Endothelial cell of umbilical vein (primary cell): ENCODE results near the gene SEMA4D. TPM values are rescaled to one million over a fixed set of nuclear protein-coding genes. Genes with fewer than 3 reads are reported as not detected.

ENCODE experiments used
- BruUV-seq: library from RNA; stranded (reverse); fragments of 400-500 nt; replicated peaks from 2 replicates; lab custom pipeline; 2021; lab: Mats Ljungman, UMichigan
- CTCF ChIA-PET: fragments of 300-600, 350-600 bp; sonication (Branson Sonifier 250); formaldehyde crosslinking; loops from one replicate; lab custom pipeline; 2021; ENCODE audit warnings: antibody characterized with exemption, inconsistent platforms; lab: Charles Lee
- POLR2A ChIA-PET: fragments of 300-600, 350-600 bp; sonication (Branson Sonifier 250); formaldehyde crosslinking; loops from one replicate; lab custom pipeline; 2021; ENCODE audit warnings: antibody characterized with exemption, inconsistent platforms; lab: Charles Lee
- DNase-seq: peaks from one replicate; pipeline ENCODE4 v3.0.0-alpha.2; 2011; ENCODE audit warnings: low read depth, low spot score
- FAIRE-seq: peaks from 2 replicates; lab custom pipeline; 2011; peaks lifted over from hg19 to GRCh38; lab: Jason Lieb, UNC
- H2AFZ ChIP-seq: 2 replicates; pipeline ENCODE4 v1.6.0; 2012; ENCODE audit warnings: low read depth, low read length, control low read depth, inconsistent platforms
- H3K27ac ChIP-seq: 2 replicates; pipeline ENCODE4 v1.5.1; 2011; ENCODE audit warnings: low read depth, mild to moderate bottlenecking, control low read depth, low read length, moderate library complexity; ENCODE audit not compliant: insufficient read depth
- H3K27me3 ChIP-seq, 2 experiments: 2 replicates each; pipeline versions ENCODE4 v1.6.0 to v1.6.1; 2011; ENCODE audit warnings: low read length in 2 of 2, mixed read lengths in 1 of 2; ENCODE audit not compliant: control insufficient read depth in 2 of 2, insufficient read depth in 2 of 2
- H3K36me3 ChIP-seq, 2 experiments: 2 replicates in 1 of 2; 3 replicates in 1 of 2; pipeline ENCODE4 v1.5.1; 2011; ENCODE audit warnings: low read length in 2 of 2, mild to moderate bottlenecking in 1 of 2, moderate library complexity in 1 of 2; ENCODE audit not compliant: control insufficient read depth in 2 of 2, insufficient read depth in 2 of 2; ENCODE audit errors: extremely low read depth in 1 of 2
- H3K4me1 ChIP-seq: 3 replicates; pipeline ENCODE4 v1.5.1; 2011; ENCODE audit warnings: mild to moderate bottlenecking, low read length; ENCODE audit not compliant: control insufficient read depth, insufficient read depth; ENCODE audit errors: extremely low read depth
- H3K4me2 ChIP-seq: 2 replicates; pipeline ENCODE4 v1.6.1; 2011; ENCODE audit warnings: low read length, control low read depth, mixed read lengths; ENCODE audit not compliant: insufficient read depth
- H3K4me3 ChIP-seq, 3 experiments: fragments of 200-600 bp in 1 of 3; sonication (generic), shearing (Covaris generic) in 1 of 3; replicated peaks in 1 of 3; 2 replicates each; pipeline ENCODE4 v1.5.1; 2011 to 2016; ENCODE audit warnings: control low read depth in 3 of 3, low read length in 3 of 3, mild to moderate bottlenecking in 2 of 3, inconsistent platforms in 1 of 3, low read depth in 1 of 3, moderate library complexity in 1 of 3; ENCODE audit not compliant: insufficient read depth in 1 of 3
- H3K79me2 ChIP-seq: 2 replicates; pipeline ENCODE4 v1.6.0; 2012; ENCODE audit warnings: low read length, inconsistent platforms; ENCODE audit not compliant: control insufficient read depth, insufficient read depth
- H3K9ac ChIP-seq: replicated peaks from 2 replicates; pipeline ENCODE3; 2011; ENCODE audit warnings: low read length, control low read depth; ENCODE audit not compliant: insufficient read depth; ENCODE audit errors: extremely low read depth
- H3K9me1 ChIP-seq: replicated peaks from 3 replicates; pipeline ENCODE4 v1.6.0; 2011; ENCODE audit warnings: mild to moderate bottlenecking, low read length; ENCODE audit not compliant: control insufficient read depth, insufficient read depth; ENCODE audit errors: extremely low read depth
- H3K9me3 ChIP-seq: replicated peaks from 2 replicates; pipeline ENCODE4 v1.5.1; 2012; ENCODE audit warnings: low read length, inconsistent platforms; ENCODE audit not compliant: control insufficient read depth, insufficient read depth
- H4K20me1 ChIP-seq: replicated peaks from 2 replicates; pipeline ENCODE3; 2011; ENCODE audit warnings: mild to moderate bottlenecking, low read length; ENCODE audit not compliant: control insufficient read depth, insufficient read depth; ENCODE audit errors: extremely low read depth
- CTCF ChIP-seq, 2 donors: IDR thresholded peaks; 1 replicate in 1 of 2; 2 replicates in 1 of 2; pipeline ENCODE4 v1.5.1; 2011; ENCODE audit warnings: low read length in 2 of 2, mild to moderate bottlenecking in 2 of 2, moderate library complexity in 2 of 2, control low read depth in 1 of 2, inconsistent platforms in 1 of 2, low read depth in 1 of 2; ENCODE audit not compliant: insufficient read depth in 1 of 2; ENCODE audit errors: extremely low read depth in 1 of 2
- EZH2 ChIP-seq: IDR thresholded peaks from 2 replicates; pipeline ENCODE4 v1.6.1; 2012; ENCODE audit warnings: borderline replicate concordance, low read depth, mild to moderate bottlenecking, moderate library complexity, low read length, inconsistent platforms; ENCODE audit not compliant: severe bottlenecking
- GATA2 ChIP-seq: IDR thresholded peaks from 2 replicates; pipeline ENCODE4 v1.7.0; 2011; ENCODE audit warnings: low read depth, mild to moderate bottlenecking, moderate library complexity, mixed read lengths, low read length; ENCODE audit not compliant: insufficient read length, insufficient read depth
- JUN ChIP-seq: IDR thresholded peaks from 2 replicates; pipeline ENCODE4 v1.6.1; 2011; ENCODE audit warnings: borderline replicate concordance, low read depth; ENCODE audit not compliant: insufficient read length, insufficient read depth
- POLR2A ChIP-seq: IDR thresholded peaks from 2 replicates; pipeline ENCODE4 v1.6.1; 2012; ENCODE audit warnings: low read depth, mild to moderate bottlenecking, control low read depth, low read length
- dilution Hi-C: fragments of 300-500 bp; cut with MboI; formaldehyde crosslinking; loops from one replicate; pipeline ENCODE4 v1.15.0; 2019; ENCODE audit warnings: low sequenced_read_pairs; ENCODE audit not compliant: extremely low pct_ligation_motif_present
- intact Hi-C: fragments of 100-400 bp; cut with micrococcal nuclease; formaldehyde crosslinking; loops from one replicate; pipeline ENCODE4 v1.10.0; 2022
- polyA plus RNA-seq, 4 experiments: library from polyadenylated mRNA; depleted of rRNA in 3 of 4; stranded (reverse) in 3 of 4; unstranded in 1 of 4; fragments of >200 nt; gene quantifications; 2 replicates each; pipeline versions ENCODE4 v1.2.1 to v1.2.3, GENCODE V29; 2011 to 2012; ENCODE audit warnings: missing spikeins in 1 of 4
- total RNA-seq: library from RNA; stranded (reverse); gene quantifications from 2 replicates; pipeline ENCODE4 v1.2.3, GENCODE V29; 2021

Gene SEMA4D
- total and polyA plus RNA-seq, 2 donors (not counting 3 experiments of a cell fraction or from before 2014, with no cell fraction given) = 3.9 to 15.7 TPM

GRCh38 chr9:89476546-89476945 is 21.4 kb downstream of the SEMA4D start:
- no peaks in the 10 kb centered on the region for H3K9me3 ChIP-seq
- FAIRE-seq (no peak), DNase-seq (no peak)
- ChIA-PET CTCF (no interaction called here), POLR2A (no interaction called here)
- no peak overlapping the region for H3K4me3 ChIP-seq
- no peaks in the 10 kb centered on the region for H3K27me3 ChIP-seq
- TF ChIP-seq CTCF (IDR thresholded peaks at IDR 0.05; ENCODE audit: extremely low read depth in 1 of 2, insufficient read depth in 1 of 2, low read depth in 1 of 2, low read length in 2 of 2) = no peak
- no peak for TF ChIP-seq GATA2
- no TSS peak for BruUV-seq
- no peak overlapping the region for H3K4me2 ChIP-seq
- no peak overlapping the region for H2AFZ ChIP-seq
- intact Hi-C loops (loop anchor here (2.0 to 10.0 kb wide), 3 partner anchors 109 to 292 kb away; partner anchors contain the start of gene SECISBP2), dilution Hi-C loops (no loop called here)
- no peaks in the 10 kb centered on the region for H3K36me3 ChIP-seq
- no peak overlapping the region for H3K9ac ChIP-seq
- H4K20me1 ChIP-seq = no peaks in the 10 kb centered on the region
- peaks cover 25% of the 10 kb centered on the region for H3K4me1 ChIP-seq
- H3K27ac ChIP-seq = peak overlapping the region; percentile 12
- H3K79me2 ChIP-seq = peaks cover 3% of the 10 kb centered on the region
- H3K9me1 ChIP-seq = no peaks in the 10 kb centered on the region

- H3K36me3 ChIP-seq = no peaks in the 10 kb centered on the region
- no peak overlapping the region for H2AFZ ChIP-seq
- BruUV-seq = no TSS peak
- CTCF ChIA-PET = interaction anchor here (0.9 kb wide), 1 partner anchor 14 kb away, joined by 3 read pairs; no protein-coding TSS in a partner anchor
- H3K9ac ChIP-seq = no peak overlapping the region
- dilution Hi-C loops = no loop called here
- DNase-seq (no peak), FAIRE-seq (no peak)
- peaks cover 25% of the 10 kb centered on the region for H3K4me1 ChIP-seq
- no peak overlapping the region for H3K4me3 ChIP-seq
- POLR2A ChIA-PET = no interaction called here
- H3K9me1 ChIP-seq = no peaks in the 10 kb centered on the region
- intact Hi-C loops = loop anchor here (2.0 to 10.0 kb wide), 3 partner anchors 109 to 291 kb away; partner anchors contain the start of gene SECISBP2
- H3K4me2 ChIP-seq = no peak overlapping the region
- H3K79me2 ChIP-seq = peaks cover 3% of the 10 kb centered on the region
- no peaks in the 10 kb centered on the region for H3K9me3 ChIP-seq
- no peaks in the 10 kb centered on the region for H3K27me3 ChIP-seq
- H3K27ac ChIP-seq = no peak overlapping the region
- no peaks in the 10 kb centered on the region for H4K20me1 ChIP-seq
- TF ChIP-seq POLR2A = no peak
- no peak for TF ChIP-seq EZH2
- no peak for TF ChIP-seq JUN
- TF ChIP-seq CTCF (IDR thresholded peaks at IDR 0.05; ENCODE audit: extremely low read depth in 1 of 2, insufficient read depth in 1 of 2, low read depth in 1 of 2, low read length in 2 of 2) = no peak
Observed at GRCh38 chr9:89475891-89476440, 21.9 kb downstream of the SEMA4D start.
